Mesenchymal stem cell (in vitro differentiated cells and primary cell): ENCODE results near the gene GALM.
"Not testable (repeated sequence)": the region's sequence is repeated elsewhere in the genome, so short reads cannot be mapped to it uniquely, and the experiment has no call there.

Experiments
- DNase-seq: peaks from one replicate; pipeline ENCODE4 v3.0.0-alpha.2; 2013
- H2AFZ ChIP-seq: one replicate; pipeline ENCODE4 v1.6.1; 2013; ENCODE audit warnings: low read depth, mild to moderate bottlenecking, control low read depth, inconsistent platforms, low read length, moderate library complexity
- H2AK5ac ChIP-seq: 2 replicates; pipeline ENCODE4 v1.6.1; 2013; ENCODE audit warnings: low read length, moderate library complexity, mild to moderate bottlenecking, inconsistent platforms; ENCODE audit not compliant: severe bottlenecking
- H2BK120ac ChIP-seq: one replicate; pipeline ENCODE4 v1.6.1; 2013; ENCODE audit warnings: low read depth, mild to moderate bottlenecking, inconsistent platforms, low read length, moderate library complexity
- H2BK12ac ChIP-seq, 2 experiments: one replicate each; pipeline ENCODE4 v1.6.1; 2013; ENCODE audit warnings: inconsistent platforms in 2 of 2, low read length in 2 of 2, mild to moderate bottlenecking in 2 of 2, moderate library complexity in 2 of 2, control low read depth in 1 of 2
- H2BK15ac ChIP-seq: one replicate; pipeline ENCODE4 v1.6.1; 2013; ENCODE audit warnings: mild to moderate bottlenecking, low read depth, inconsistent platforms; ENCODE audit not compliant: poor library complexity, severe bottlenecking
- H2BK5ac ChIP-seq: 2 replicates; pipeline ENCODE4 v1.6.1; 2013; ENCODE audit warnings: low read depth, mild to moderate bottlenecking, low read length, control low read depth, inconsistent platforms; ENCODE audit not compliant: poor library complexity, severe bottlenecking
- H3K14ac ChIP-seq, 2 experiments: one replicate each; pipeline ENCODE4 v1.6.1; 2013; ENCODE audit warnings: inconsistent platforms in 2 of 2, low read length in 2 of 2, control low read depth in 1 of 2, mild to moderate bottlenecking in 1 of 2, moderate library complexity in 1 of 2
- H3K18ac ChIP-seq, 2 experiments: one replicate each; pipeline ENCODE4 v1.6.1; 2013; ENCODE audit warnings: inconsistent platforms in 2 of 2, low read length in 2 of 2, control low read depth in 1 of 2, low read depth in 1 of 2, mild to moderate bottlenecking in 1 of 2
- H3K23ac ChIP-seq, 2 experiments: one replicate each; pipeline ENCODE4 v1.6.1; 2013; ENCODE audit warnings: inconsistent platforms in 2 of 2, low read length in 2 of 2, mild to moderate bottlenecking in 2 of 2, moderate library complexity in 2 of 2, control low read depth in 1 of 2
- H3K27ac ChIP-seq: 2 replicates; pipeline ENCODE4 v1.5.1; 2013; ENCODE audit warnings: mild to moderate bottlenecking, moderate library complexity, low read length, control low read depth, inconsistent platforms; ENCODE audit not compliant: poor library complexity, severe bottlenecking
- H3K27me3 ChIP-seq, 2 experiments: 2 replicates each; pipeline versions ENCODE4 v1.6.1 to v1.7.0; 2013; ENCODE audit warnings: low read length in 2 of 2, mild to moderate bottlenecking in 2 of 2, moderate library complexity in 2 of 2, control low read depth in 1 of 2, inconsistent platforms in 1 of 2; ENCODE audit not compliant: control insufficient read depth in 1 of 2, insufficient read depth in 1 of 2
- H3K36me3 ChIP-seq, 2 experiments: 2 replicates each; pipeline versions ENCODE4 v1.6.1 to v1.7.0; 2013; ENCODE audit warnings: low read length in 2 of 2, control low read depth in 1 of 2, inconsistent platforms in 1 of 2, low read depth in 1 of 2, mild to moderate bottlenecking in 1 of 2; ENCODE audit not compliant: insufficient read depth in 2 of 2, control insufficient read depth in 1 of 2
- H3K4ac ChIP-seq, 2 experiments: one replicate each; pipeline ENCODE4 v1.6.1; 2013; ENCODE audit warnings: inconsistent platforms in 2 of 2, low read length in 2 of 2, mild to moderate bottlenecking in 2 of 2, moderate library complexity in 2 of 2, control low read depth in 1 of 2, low read depth in 1 of 2
- H3K4me1 ChIP-seq: 2 replicates; pipeline ENCODE4 v1.6.1; 2013; ENCODE audit warnings: low read depth, low read length, control low read depth; ENCODE audit not compliant: control insufficient read depth, insufficient read depth
- H3K4me2 ChIP-seq: 2 replicates; pipeline ENCODE4 v1.6.1; 2013; ENCODE audit warnings: low read length, mild to moderate bottlenecking, inconsistent platforms; ENCODE audit not compliant: poor library complexity, severe bottlenecking
- H3K4me3 ChIP-seq, 2 experiments: 2 replicates each; pipeline versions ENCODE4 v1.5.1 to v1.7.0; 2013; ENCODE audit warnings: low read length in 2 of 2, mild to moderate bottlenecking in 2 of 2, control low read depth in 1 of 2, low read depth in 1 of 2; ENCODE audit not compliant: insufficient read depth in 1 of 2
- H3K79me1 ChIP-seq: replicated peaks from 2 replicates; pipeline ENCODE4 v1.6.1; 2013; ENCODE audit warnings: mild to moderate bottlenecking, control low read depth, low read length, inconsistent platforms; ENCODE audit not compliant: poor library complexity, severe bottlenecking
- H3K9ac ChIP-seq: 2 replicates; pipeline ENCODE4 v1.7.0; 2013; ENCODE audit warnings: mild to moderate bottlenecking, low read length, moderate library complexity
- H3K9me3 ChIP-seq: 2 replicates; pipeline ENCODE4 v1.7.0; 2013; ENCODE audit warnings: mild to moderate bottlenecking, low read length; ENCODE audit not compliant: control insufficient read depth
- H4K8ac ChIP-seq: one replicate; pipeline ENCODE4 v1.6.1; 2013; ENCODE audit warnings: inconsistent platforms, mild to moderate bottlenecking, low read length, moderate library complexity
- H4K91ac ChIP-seq: one replicate; pipeline ENCODE4 v1.6.1; 2013; ENCODE audit warnings: mild to moderate bottlenecking, low read length, inconsistent platforms
- WGBS: methylation state at CpG from one replicate; pipeline ENCODE4 v1.1.7; 2013; ENCODE audit warnings: mixed read lengths; 5-methylcytosine and 5-hydroxymethylcytosine counted together

GALM gene

GRCh38 chr2:38701542-38701941 is 35.6 kb downstream of the GALM start:
- no peak overlapping the region for H2BK12ac ChIP-seq
- H3K14ac ChIP-seq = no peak overlapping the region
- H3K4me1 ChIP-seq = peaks cover 8% of the 10 kb centered on the region
- H3K36me3 ChIP-seq = peaks cover 0 to 3% of the 10 kb centered on the region in 2 experiments
- no peak overlapping the region for H3K18ac ChIP-seq
- no peak overlapping the region for H4K8ac ChIP-seq
- H3K79me1 ChIP-seq = no peaks in the 10 kb centered on the region
- H2AK5ac ChIP-seq = no peak overlapping the region
- H3K4me3 ChIP-seq = no peak overlapping the region
- no peak overlapping the region for H4K91ac ChIP-seq
- H3K23ac ChIP-seq = no peak overlapping the region
- H3K27me3 ChIP-seq = no peaks in the 10 kb centered on the region
- H3K9ac ChIP-seq = peak overlapping the region; percentile 73
- no peak overlapping the region for H3K4me2 ChIP-seq
- H2BK15ac ChIP-seq = no peak overlapping the region
- H3K9me3 ChIP-seq = no peaks in the 10 kb centered on the region
- no peak for DNase-seq
- no peak overlapping the region for H3K27ac ChIP-seq
- H3K4ac ChIP-seq = no peak overlapping the region
- no peak overlapping the region for H2BK120ac ChIP-seq
- 99% methylated on average over 3 of the region's 4 CpGs for WGBS
- H2BK5ac ChIP-seq = no peak overlapping the region
- H2AFZ ChIP-seq = no peak overlapping the region

- no peak overlapping the region for H2BK5ac ChIP-seq
- H2BK120ac ChIP-seq = no peak overlapping the region
- H4K91ac ChIP-seq = no peak overlapping the region
- peaks cover 0 to 3% of the 10 kb centered on the region in 2 experiments for H3K36me3 ChIP-seq
- peak overlapping the region; percentile 73 for H3K9ac ChIP-seq
- no peaks in the 10 kb centered on the region for H3K79me1 ChIP-seq
- H3K4me3 ChIP-seq = no peak overlapping the region
- H3K27ac ChIP-seq = peak overlapping the region; percentile 64
- H4K8ac ChIP-seq = no peak overlapping the region
- H3K14ac ChIP-seq = no peak overlapping the region
- no peak overlapping the region for H3K23ac ChIP-seq
- peaks cover 8% of the 10 kb centered on the region for H3K4me1 ChIP-seq
- H3K18ac ChIP-seq = no peak overlapping the region
- DNase-seq = peak; percentile 94
- H3K9me3 ChIP-seq = no peaks in the 10 kb centered on the region
- no peaks in the 10 kb centered on the region for H3K27me3 ChIP-seq
- no peak overlapping the region for H2BK15ac ChIP-seq
- H3K4me2 ChIP-seq = no peak overlapping the region
- no CpG with 5 or more reads among the region's 1 CpG for WGBS
- H3K4ac ChIP-seq = no peak overlapping the region
- no peak overlapping the region for H2AFZ ChIP-seq
- H2BK12ac ChIP-seq = no peak overlapping the region
- H2AK5ac ChIP-seq = no peak overlapping the region
Observed at GRCh38 chr2:38702413-38702812, 36.5 kb downstream of the GALM start.

- H3K9me3 ChIP-seq, H3K4me1 ChIP-seq, H2BK120ac ChIP-seq, H3K79me1 ChIP-seq, H3K36me3 ChIP-seq, H3K4ac ChIP-seq, H2BK12ac ChIP-seq, H2BK15ac ChIP-seq, H3K27me3 ChIP-seq, H2AFZ ChIP-seq, H3K4me3 ChIP-seq, H2BK5ac ChIP-seq, H3K9ac ChIP-seq, H2AK5ac ChIP-seq, H3K18ac ChIP-seq, H3K23ac ChIP-seq, H3K14ac ChIP-seq, H3K27ac ChIP-seq, H4K8ac ChIP-seq, H4K91ac ChIP-seq, H3K4me2 ChIP-seq: not testable (repeated sequence)
- 70% methylated on average over 4 of the region's 5 CpGs for WGBS
- peak; percentile 38 for DNase-seq
Observed at GRCh38 chr2:38703336-38703735, 37.4 kb downstream of the GALM start.

- no peaks in the 10 kb centered on the region for H3K79me1 ChIP-seq
- H3K4me2 ChIP-seq = no peak overlapping the region
- no peak overlapping the region for H3K9ac ChIP-seq
- no peak overlapping the region for H2BK12ac ChIP-seq
- H3K27ac ChIP-seq = no peak overlapping the region
- no peak overlapping the region for H3K23ac ChIP-seq
- H4K8ac ChIP-seq = no peak overlapping the region
- WGBS = 95% methylated on average over 2 of the region's 2 CpGs
- H3K18ac ChIP-seq = no peak overlapping the region
- no peaks in the 10 kb centered on the region for H3K9me3 ChIP-seq
- no peak overlapping the region for H3K14ac ChIP-seq
- no peak overlapping the region for H4K91ac ChIP-seq
- H3K4ac ChIP-seq = no peak overlapping the region
- H2BK120ac ChIP-seq = no peak overlapping the region
- no peak overlapping the region for H2BK15ac ChIP-seq
- H2AK5ac ChIP-seq = no peak overlapping the region
- H2BK5ac ChIP-seq = no peak overlapping the region
- H2AFZ ChIP-seq = no peak overlapping the region
- H3K4me3 ChIP-seq = no peak overlapping the region
- no peaks in the 10 kb centered on the region for H3K27me3 ChIP-seq
- H3K4me1 ChIP-seq = peaks cover 8% of the 10 kb centered on the region
- peaks cover 0 to 3% of the 10 kb centered on the region in 2 experiments for H3K36me3 ChIP-seq
- DNase-seq = no peak
Observed at GRCh38 chr2:38704664-38705063, 38.8 kb downstream of the GALM start.
